OCI-LY1 (cell line): ENCODE measurements around the gene STAT5A.

ENCODE experiments used
- EZH2 ChIP-seq: fragments of 200-600 bp; sonication (generic), shearing (Covaris generic); IDR thresholded peaks from 2 replicates; pipeline ENCODE4 v1.8.0; 2017; ENCODE audit warnings: borderline replicate concordance, mixed run types, mild to moderate bottlenecking, antibody characterized with exemption, low read length, moderate library complexity, mixed read lengths
- TF ChIP-seq, protein P1 (sequence below): fragments of 200-600 bp; sonication (generic), shearing (Covaris generic); IDR thresholded peaks from 2 replicates; pipeline ENCODE4 v1.5.1; 2017; ENCODE audit warnings: mild to moderate bottlenecking, antibody characterized with exemption, low read length, moderate library complexity, mixed read lengths

- TF ChIP-seq, protein P1, sequence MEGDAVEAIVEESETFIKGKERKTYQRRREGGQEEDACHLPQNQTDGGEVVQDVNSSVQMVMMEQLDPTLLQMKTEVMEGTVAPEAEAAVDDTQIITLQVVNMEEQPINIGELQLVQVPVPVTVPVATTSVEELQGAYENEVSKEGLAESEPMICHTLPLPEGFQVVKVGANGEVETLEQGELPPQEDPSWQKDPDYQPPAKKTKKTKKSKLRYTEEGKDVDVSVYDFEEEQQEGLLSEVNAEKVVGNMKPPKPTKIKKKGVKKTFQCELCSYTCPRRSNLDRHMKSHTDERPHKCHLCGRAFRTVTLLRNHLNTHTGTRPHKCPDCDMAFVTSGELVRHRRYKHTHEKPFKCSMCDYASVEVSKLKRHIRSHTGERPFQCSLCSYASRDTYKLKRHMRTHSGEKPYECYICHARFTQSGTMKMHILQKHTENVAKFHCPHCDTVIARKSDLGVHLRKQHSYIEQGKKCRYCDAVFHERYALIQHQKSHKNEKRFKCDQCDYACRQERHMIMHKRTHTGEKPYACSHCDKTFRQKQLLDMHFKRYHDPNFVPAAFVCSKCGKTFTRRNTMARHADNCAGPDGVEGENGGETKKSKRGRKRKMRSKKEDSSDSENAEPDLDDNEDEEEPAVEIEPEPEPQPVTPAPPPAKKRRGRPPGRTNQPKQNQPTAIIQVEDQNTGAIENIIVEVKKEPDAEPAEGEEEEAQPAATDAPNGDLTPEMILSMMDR, result no peak
- TF ChIP-seq EZH2, result no peak
These were observed 70.8 kb downstream of the STAT5A start for GRCh38 chr17:42359133-42359532.
